AG20443 (cell line): ENCODE results near the gene STEAP1B.
"Not testable (repeated sequence)": the region's sequence is repeated elsewhere in the genome, so short reads cannot be mapped to it uniquely, and the experiment has no call there.

Experiments used
- DNase-seq: peaks from one replicate; pipeline ENCODE4 v3.0.0; 2012; ENCODE audit warnings: low spot score, mixed read lengths

Gene STEAP1B

GRCh38 chr7:22452960-22453558, 46.9 kb downstream of the STEAP1B start:
- DNase-seq: no peak

DNA sequence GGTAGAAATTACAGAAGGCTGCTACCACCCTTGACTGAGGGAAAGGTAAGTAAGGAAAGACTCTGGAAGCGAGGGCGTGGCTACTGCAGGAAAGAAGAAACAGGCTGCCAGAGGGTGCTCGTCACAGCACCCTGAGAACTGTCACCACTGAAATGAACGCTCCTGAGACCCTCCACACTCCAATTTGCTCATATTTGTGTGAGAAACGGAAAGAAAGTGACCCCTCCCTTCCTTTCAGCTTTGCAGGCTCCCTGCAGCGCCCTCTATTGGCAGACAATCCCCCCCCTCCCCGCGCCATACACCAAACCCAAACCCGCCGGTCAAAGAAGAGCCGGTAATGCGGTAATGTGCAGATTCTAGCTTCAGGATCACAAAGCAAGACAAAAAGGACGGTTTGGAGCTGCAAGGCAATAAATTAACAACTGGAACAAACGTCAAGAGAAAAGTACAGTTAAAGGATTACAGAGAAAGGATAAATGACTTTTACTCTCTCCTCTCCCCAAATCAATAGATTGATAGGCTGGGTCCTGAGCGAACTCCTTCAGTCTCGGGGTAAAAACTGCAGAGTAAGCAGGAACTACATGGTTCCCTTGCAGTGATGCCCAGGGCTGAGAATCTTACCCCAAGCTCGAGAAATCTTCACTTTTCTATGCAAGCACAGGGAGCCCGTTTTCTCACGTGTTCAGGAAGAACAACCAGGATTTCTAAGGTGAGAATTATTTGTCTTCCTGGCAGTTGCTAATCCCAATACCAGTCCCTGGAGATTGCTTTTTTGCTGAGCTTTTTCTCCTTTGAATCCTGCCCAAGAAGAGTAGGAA, 47.6 kb downstream of the STEAP1B start:
- DNase-seq: peak; percentile 78

DNA sequence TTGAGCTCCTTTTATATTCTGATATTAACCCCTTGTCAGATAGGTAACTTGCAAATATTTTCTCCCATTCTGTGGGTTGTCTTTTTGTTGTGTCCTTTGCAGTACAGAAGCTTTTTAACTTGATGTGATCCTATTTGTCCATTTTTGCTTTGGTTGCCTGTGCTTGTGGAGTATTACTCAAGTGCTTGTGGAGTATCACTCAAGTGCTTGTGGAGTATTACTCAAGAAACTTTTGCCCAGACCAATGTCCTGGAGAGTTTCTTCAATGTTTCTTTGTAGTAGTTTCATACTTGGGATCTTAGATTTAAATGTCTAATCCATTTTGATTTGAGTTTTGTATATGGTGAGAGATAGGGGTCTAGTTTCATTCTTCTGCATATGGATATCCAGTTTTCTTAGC, 50.0 kb downstream of the STEAP1B start:
- not testable (repeated sequence) for DNase-seq

- DNase-seq: no peak
Observed at GRCh38 chr7:22447762-22448161, 52.2 kb downstream of the STEAP1B start.

- no peak for DNase-seq
Observed at GRCh38 chr7:22447008-22447407, 53.0 kb downstream of the STEAP1B start.

DNA sequence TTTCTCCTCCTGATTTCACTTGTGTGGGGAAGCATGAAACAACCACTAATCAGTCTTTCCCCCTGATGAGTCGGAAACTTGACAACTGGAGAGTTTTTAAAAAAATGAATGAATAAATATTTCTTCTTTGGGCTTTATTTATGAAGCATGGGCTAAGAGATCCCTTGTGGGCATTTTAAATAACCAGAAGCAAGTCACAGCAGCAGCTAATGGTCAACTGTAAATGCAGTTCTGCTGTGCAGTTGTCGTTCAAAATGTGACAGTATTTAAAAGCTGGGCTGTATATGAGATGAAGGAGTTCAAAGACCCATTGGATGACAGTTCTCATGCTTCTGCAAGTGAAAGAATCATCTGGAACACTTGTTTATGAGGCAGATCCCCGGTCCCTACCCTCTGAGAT, 54.1 kb downstream of the STEAP1B start:
- no peak for DNase-seq

- no peak for DNase-seq
Observed at GRCh38 chr7:22445140-22445743, 54.7 kb downstream of the STEAP1B start.

DNA sequence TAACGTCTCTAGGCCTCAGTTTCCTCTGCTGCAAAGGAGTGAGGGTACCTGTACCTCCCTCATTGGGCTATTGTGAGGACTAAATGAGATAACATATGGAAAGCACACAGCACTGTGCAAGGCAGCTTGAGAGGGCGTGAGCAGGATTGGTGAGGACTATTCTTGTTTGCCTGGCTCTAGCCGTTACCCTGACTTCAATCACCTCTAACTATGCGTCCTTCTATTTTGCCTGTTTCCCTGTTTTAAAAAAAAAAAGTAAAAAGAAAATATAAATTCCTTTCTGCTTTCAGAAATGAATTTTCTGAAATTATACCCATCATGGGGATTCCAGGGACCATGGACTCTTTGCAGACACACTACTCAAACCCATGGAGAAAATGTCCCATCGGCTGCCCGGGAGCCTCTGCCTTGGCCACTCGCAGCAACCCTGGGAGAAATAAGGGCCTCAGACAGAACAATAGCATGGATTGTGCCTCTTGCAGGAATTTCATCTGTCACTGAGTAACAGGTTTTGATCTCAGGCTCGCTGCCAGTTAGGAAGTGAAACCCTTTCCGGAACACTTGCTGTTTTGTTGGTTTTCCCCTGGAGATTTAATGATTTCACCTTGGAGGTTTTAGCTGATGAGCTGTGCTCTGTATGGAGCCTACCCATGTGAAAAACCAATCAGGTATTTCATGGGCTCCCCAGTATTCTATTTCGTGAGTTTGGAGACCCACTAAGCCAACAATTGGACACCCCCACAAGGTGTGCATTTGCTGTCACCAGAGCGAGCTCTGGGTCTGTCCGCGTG, 55.6 kb downstream of the STEAP1B start:
- no peak for DNase-seq

- no peak for DNase-seq
Observed at GRCh38 chr7:22443370-22444180, 56.4 kb downstream of the STEAP1B start.

DNA sequence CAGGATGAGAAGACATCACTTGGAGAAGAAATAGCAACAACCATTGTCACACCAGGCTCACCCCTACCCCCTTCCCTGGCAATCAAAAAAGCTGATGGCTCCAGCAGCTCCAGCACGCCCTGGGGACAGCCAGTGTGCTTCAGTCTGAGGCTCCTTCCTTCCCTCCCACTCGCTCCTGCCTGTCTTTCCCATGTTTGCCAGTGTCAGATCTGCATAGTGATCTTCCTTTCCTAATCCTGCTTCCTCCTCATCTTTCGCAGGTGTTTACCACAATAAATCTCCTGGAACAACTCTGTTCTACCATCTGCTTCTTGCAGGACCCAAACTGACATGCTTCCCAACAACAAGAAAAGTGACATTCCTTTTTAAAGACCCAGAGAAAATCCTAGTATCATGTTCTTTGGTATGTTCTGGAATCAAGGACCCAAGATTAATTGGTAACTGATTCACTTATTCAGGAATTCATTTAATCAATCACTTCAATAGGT, 57.1 kb downstream of the STEAP1B start:
- DNase-seq: no peak

DNA sequence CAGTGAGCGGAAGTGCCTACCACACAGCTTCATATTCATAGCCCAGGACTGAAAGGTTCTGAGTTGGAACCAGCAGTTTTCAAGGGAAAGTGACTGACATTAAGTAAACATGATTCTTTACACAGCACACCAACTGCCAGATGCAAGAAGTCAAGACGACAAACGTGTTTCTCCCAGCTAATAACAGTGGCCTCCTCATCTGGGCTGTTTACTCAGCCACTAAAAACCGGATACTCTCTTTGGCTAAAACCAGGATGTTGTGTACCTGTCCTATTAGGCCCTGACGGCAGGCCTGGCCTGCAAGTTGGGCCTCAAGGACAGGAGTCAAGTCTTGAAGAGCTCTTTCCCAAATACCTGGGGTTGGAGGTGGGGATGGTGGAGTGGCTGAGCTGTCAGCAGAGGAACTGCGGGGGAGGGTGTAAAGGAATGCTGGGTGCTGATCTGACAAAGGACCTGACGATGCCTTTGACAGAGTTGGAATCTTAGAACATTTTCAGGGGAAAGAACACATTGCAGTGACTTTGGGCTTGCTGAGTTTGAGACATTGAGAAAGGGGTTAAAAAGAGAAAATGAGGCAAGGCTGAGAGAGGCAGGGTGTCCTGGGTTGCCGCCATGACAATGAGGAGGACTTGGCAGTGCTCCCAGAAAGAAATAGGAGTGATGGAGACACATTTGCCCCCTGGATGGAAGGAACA, 57.7 kb downstream of the STEAP1B start:
- no peak for DNase-seq

DNA sequence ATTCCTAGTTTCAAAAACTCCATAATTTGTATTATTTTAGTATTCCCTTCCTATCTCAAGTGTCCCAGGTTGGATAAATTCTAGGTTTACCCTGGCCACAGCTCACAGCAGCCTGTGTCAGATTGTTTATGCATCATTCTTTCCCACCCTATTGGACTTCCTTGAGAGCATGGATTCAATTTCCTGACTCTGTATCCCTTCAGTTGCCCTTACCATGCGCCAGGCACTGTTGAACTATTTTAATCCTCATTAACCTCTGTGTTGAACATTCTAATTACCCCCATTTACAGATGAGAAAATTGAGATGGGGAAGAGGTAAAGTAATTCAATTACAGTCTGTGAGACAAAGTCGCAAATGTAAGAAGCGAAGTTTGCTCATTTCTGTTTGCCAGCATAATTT, 58.8 kb downstream of the STEAP1B start:
- DNase-seq: no peak

GRCh38 chr7:22438994-22439393, 61.0 kb downstream of the STEAP1B start:
- no peak for DNase-seq

- DNase-seq: not testable (repeated sequence)
Observed at GRCh38 chr7:22436552-22436951, 63.4 kb downstream of the STEAP1B start.

GRCh38 chr7:22435720-22436119, 64.3 kb downstream of the STEAP1B start:
- DNase-seq: no peak

DNA sequence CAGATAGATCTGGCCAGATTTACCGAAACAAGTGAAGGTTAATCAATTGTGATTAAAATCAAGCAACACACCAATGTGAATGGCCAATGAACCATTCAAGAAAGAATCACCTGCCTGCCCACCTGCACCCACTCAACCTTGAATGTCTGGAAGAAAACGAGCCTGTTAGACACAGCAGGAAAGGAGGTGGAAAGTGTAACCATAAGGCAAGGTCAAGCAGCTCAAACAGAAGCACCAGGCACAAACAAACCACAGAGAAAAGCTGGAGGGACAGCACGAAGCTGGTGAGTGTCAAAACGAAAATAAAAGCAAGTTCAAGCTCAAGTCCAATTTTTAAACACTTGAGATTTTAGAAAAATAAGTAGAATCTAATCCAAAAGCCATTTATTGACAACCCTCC, 64.9 kb downstream of the STEAP1B start:
- no peak for DNase-seq

GRCh38 chr7:22433710-22434460, 66.1 kb downstream of the STEAP1B start:
- no peak for DNase-seq

- not testable (repeated sequence) for DNase-seq
Observed at GRCh38 chr7:22433165-22433700, 66.8 kb downstream of the STEAP1B start.

- no peak for DNase-seq
Observed at GRCh38 chr7:22432203-22432718, 67.7 kb downstream of the STEAP1B start.

DNA sequence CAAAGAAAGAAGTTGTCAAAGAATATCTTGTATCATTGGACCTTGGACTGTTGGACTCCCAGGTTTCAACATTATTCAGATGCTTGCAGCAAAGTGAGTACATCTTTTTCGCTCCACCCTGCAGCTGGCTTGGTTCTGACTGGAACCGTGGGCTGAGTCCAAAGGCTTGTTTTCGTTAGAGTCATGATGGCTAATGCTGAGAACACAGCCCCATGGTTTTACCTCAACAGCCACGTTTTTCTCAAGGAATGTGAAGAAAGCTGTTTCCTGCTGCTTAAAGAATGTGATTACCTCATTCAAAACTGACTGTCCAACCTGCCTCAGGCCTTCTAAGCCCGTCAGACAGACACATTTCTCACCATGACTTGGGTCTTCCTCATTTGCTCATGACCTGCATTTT, 69.5 kb downstream of the STEAP1B start:
- peak; percentile 75 for DNase-seq
